GM23338 (cell line): ENCODE data around the gene ERC2. TPM values are rescaled to one million over a fixed set of nuclear protein-coding genes. Genes with fewer than 3 reads are reported as not detected.

ENCODE experiments used
- ATAC-seq: fragments of 200-7000 bp; cut with Tn5 transposase; 3 replicates; pipeline ENCODE4 v1.9.1; 2020
- DNase-seq: peaks from one replicate; pipeline ENCODE4 v3.0.0-alpha.2; 2015; ENCODE audit warnings: low spot score
- H2AFZ ChIP-seq: fragments of 200-600 bp; sonication (generic); 2 replicates; pipeline ENCODE4 v1.8.0; 2016; ENCODE audit warnings: antibody characterized with exemption, mild to moderate bottlenecking, moderate library complexity
- H3F3A ChIP-seq: fragments of 200-600 bp; sonication (generic); replicated peaks from 2 replicates; pipeline ENCODE4 v1.8.0; 2017; ENCODE audit warnings: antibody characterized with exemption, mixed run types, low read depth
- H3K27ac ChIP-seq: fragments of 200-600 bp; sonication (generic); 2 replicates; pipeline ENCODE4 v1.6.1; 2016; ENCODE audit warnings: low read depth
- H3K27me3 ChIP-seq: fragments of 200-600 bp; sonication (generic); 2 replicates; pipeline ENCODE4 v1.8.0; 2016; ENCODE audit warnings: mild to moderate bottlenecking, mixed run types, moderate library complexity; ENCODE audit not compliant: insufficient read depth
- H3K36me3 ChIP-seq: fragments of 200-600 bp; sonication (generic); 2 replicates; pipeline ENCODE4 v1.8.0; 2016; ENCODE audit warnings: mild to moderate bottlenecking; ENCODE audit not compliant: insufficient read depth
- H3K4me1 ChIP-seq: fragments of 200-600 bp; sonication (generic); 2 replicates; pipeline ENCODE4 v1.8.0; 2016; ENCODE audit warnings: mild to moderate bottlenecking, moderate library complexity; ENCODE audit not compliant: insufficient read depth
- H3K4me2 ChIP-seq: fragments of 200-600 bp; sonication (generic); 2 replicates; pipeline ENCODE4 v1.7.1; 2017; ENCODE audit warnings: mixed run types
- H3K4me3 ChIP-seq: fragments of 200-600 bp; sonication (generic); 2 replicates; pipeline ENCODE4 v1.6.1; 2016; ENCODE audit warnings: mixed run types
- H3K79me2 ChIP-seq: fragments of 200-600 bp; sonication (generic); replicated peaks from 2 replicates; pipeline ENCODE4 v1.8.0; 2017; ENCODE audit warnings: mild to moderate bottlenecking; ENCODE audit not compliant: insufficient read depth
- H3K9me2 ChIP-seq: fragments of 200-600 bp; sonication (generic); 2 replicates; pipeline ENCODE4 v1.8.0; 2017; ENCODE audit not compliant: insufficient read depth
- H4K20me1 ChIP-seq: fragments of 200-600 bp; sonication (generic); replicated peaks from 2 replicates; pipeline ENCODE4 v1.8.0; 2017; ENCODE audit warnings: mild to moderate bottlenecking; ENCODE audit not compliant: insufficient read depth
- H3K27ac Mint-ChIP-seq: 2 replicates; pipeline ENCODE4 v1.8.0; 2020; ENCODE audit warnings: inconsistent platforms, mild to moderate bottlenecking, moderate library complexity, mixed read lengths
- H3K27me3 Mint-ChIP-seq: 3 replicates; pipeline ENCODE4 v1.8.0; 2022; ENCODE audit warnings: low read depth, mild to moderate bottlenecking, moderate library complexity, mixed read lengths, inconsistent platforms; ENCODE audit not compliant: insufficient read depth, poor library complexity
- H3K36me3 Mint-ChIP-seq: 3 replicates; pipeline ENCODE4 v1.8.0; 2021; ENCODE audit warnings: low read depth, mild to moderate bottlenecking, inconsistent platforms, moderate library complexity, mixed read lengths
- H3K4me1 Mint-ChIP-seq: 3 replicates; pipeline ENCODE4 v1.8.0; 2020; ENCODE audit warnings: mild to moderate bottlenecking, inconsistent platforms, mixed read lengths
- H3K4me3 Mint-ChIP-seq: 3 replicates; pipeline ENCODE4 v1.8.0; 2021; ENCODE audit warnings: moderate library complexity, mild to moderate bottlenecking, inconsistent platforms, mixed read lengths
- H3K9me3 Mint-ChIP-seq: 3 replicates; pipeline ENCODE4 v1.8.0; 2020; ENCODE audit warnings: moderate library complexity, mild to moderate bottlenecking, inconsistent platforms, mixed read lengths
- STAT1 ChIP-seq: IDR thresholded peaks from one replicate; pipeline ENCODE4 v1.6.1; 2016; ENCODE audit warnings: antibody characterized with exemption; ENCODE audit not compliant: unreplicated experiment
- polyA plus RNA-seq: library from polyadenylated mRNA; unstranded; fragments of >200 nt; fragmentation: Nextera tagmentation; extraction: Ambion mirVana; gene quantifications from 2 replicates; pipeline ENCODE4 v1.2.1, GENCODE V29; 2016
- total RNA-seq: library from RNA; depleted of rRNA; stranded (reverse); fragments of >200 nt; shearing (Covaris generic); gene quantifications from 2 replicates; pipeline ENCODE4 v1.2.3, GENCODE V29; 2014
- TF ChIP-seq, protein P1 (sequence below): fragments of 250-450 bp; sonication (Bioruptor Pico); IDR thresholded peaks from 2 replicates; pipeline ENCODE4 v1.5.0; 2020; ENCODE audit warnings: mild to moderate bottlenecking, moderate library complexity
- TF ChIP-seq, protein P2 (sequence below), 2 experiments: fragments of 200-600 bp in 1 of 2; sonication (generic) in 1 of 2; conservative IDR thresholded peaks; 2 replicates each; pipeline versions ENCODE4 v1.5.1 to v1.6.1; 2016 to 2017; ENCODE audit warnings: antibody characterized with exemption in 2 of 2, low read depth in 2 of 2, mild to moderate bottlenecking in 2 of 2, moderate library complexity in 1 of 2
- TF ChIP-seq, protein P3 (sequence below): IDR thresholded peaks from 2 replicates; pipeline ENCODE4 v1.6.1; 2016; ENCODE audit warnings: antibody characterized with exemption

Gene ERC2
- total and polyA plus RNA-seq, 2 experiments from 2014 or later: 11.8 to 13.7 TPM

DNA sequence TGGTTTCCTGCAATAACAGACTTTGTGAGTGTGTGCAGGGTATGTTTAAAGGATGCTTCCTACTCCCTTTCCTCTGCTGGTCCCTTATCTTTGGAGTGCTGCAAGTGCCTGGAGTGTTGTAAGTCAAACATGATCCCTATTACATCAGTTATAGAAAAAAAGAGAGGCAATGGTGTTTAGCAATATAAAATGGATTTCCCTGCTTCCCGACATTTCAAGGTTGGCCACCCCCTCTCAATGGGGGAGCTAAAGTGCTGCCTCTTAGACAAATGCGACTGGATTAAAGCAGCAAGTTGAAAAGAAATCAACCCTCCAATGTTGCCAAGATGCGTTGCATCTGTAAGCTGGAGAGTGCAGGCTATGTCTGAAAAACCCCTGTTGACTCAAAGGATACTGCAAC lies 778.1 kb downstream of the ERC2 start (continued):
- TF ChIP-seq, protein P1, sequence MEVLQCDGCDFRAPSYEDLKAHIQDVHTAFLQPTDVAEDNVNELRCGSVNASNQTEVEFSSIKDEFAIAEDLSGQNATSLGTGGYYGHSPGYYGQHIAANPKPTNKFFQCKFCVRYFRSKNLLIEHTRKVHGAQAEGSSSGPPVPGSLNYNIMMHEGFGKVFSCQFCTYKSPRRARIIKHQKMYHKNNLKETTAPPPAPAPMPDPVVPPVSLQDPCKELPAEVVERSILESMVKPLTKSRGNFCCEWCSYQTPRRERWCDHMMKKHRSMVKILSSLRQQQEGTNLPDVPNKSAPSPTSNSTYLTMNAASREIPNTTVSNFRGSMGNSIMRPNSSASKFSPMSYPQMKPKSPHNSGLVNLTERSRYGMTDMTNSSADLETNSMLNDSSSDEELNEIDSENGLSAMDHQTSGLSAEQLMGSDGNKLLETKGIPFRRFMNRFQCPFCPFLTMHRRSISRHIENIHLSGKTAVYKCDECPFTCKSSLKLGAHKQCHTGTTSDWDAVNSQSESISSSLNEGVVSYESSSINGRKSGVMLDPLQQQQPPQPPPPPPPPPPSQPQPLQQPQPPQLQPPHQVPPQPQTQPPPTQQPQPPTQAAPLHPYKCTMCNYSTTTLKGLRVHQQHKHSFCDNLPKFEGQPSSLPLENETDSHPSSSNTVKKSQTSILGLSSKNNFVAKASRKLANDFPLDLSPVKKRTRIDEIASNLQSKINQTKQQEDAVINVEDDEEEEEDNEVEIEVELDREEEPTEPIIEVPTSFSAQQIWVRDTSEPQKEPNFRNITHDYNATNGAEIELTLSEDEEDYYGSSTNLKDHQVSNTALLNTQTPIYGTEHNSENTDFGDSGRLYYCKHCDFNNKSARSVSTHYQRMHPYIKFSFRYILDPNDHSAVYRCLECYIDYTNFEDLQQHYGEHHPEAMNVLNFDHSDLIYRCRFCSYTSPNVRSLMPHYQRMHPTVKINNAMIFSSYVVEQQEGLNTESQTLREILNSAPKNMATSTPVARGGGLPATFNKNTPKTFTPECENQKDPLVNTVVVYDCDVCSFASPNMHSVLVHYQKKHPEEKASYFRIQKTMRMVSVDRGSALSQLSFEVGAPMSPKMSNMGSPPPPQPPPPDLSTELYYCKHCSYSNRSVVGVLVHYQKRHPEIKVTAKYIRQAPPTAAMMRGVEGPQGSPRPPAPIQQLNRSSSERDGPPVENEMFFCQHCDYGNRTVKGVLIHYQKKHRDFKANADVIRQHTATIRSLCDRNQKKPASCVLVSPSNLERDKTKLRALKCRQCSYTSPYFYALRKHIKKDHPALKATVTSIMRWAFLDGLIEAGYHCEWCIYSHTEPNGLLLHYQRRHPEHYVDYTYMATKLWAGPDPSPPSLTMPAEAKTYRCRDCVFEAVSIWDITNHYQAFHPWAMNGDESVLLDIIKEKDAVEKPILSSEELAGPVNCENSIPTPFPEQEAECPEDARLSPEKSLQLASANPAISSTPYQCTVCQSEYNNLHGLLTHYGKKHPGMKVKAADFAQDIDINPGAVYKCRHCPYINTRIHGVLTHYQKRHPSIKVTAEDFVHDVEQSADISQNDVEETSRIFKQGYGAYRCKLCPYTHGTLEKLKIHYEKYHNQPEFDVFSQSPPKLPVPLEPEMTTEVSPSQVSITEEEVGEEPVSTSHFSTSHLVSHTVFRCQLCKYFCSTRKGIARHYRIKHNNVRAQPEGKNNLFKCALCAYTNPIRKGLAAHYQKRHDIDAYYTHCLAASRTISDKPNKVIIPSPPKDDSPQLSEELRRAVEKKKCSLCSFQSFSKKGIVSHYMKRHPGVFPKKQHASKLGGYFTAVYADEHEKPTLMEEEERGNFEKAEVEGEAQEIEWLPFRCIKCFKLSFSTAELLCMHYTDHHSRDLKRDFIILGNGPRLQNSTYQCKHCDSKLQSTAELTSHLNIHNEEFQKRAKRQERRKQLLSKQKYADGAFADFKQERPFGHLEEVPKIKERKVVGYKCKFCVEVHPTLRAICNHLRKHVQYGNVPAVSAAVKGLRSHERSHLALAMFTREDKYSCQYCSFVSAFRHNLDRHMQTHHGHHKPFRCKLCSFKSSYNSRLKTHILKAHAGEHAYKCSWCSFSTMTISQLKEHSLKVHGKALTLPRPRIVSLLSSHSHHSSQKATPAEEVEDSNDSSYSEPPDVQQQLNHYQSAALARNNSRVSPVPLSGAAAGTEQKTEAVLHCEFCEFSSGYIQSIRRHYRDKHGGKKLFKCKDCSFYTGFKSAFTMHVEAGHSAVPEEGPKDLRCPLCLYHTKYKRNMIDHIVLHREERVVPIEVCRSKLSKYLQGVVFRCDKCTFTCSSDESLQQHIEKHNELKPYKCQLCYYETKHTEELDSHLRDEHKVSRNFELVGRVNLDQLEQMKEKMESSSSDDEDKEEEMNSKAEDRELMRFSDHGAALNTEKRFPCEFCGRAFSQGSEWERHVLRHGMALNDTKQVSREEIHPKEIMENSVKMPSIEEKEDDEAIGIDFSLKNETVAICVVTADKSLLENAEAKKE (CRISPR knock-in tag): no peak
- TF ChIP-seq, protein P2, sequence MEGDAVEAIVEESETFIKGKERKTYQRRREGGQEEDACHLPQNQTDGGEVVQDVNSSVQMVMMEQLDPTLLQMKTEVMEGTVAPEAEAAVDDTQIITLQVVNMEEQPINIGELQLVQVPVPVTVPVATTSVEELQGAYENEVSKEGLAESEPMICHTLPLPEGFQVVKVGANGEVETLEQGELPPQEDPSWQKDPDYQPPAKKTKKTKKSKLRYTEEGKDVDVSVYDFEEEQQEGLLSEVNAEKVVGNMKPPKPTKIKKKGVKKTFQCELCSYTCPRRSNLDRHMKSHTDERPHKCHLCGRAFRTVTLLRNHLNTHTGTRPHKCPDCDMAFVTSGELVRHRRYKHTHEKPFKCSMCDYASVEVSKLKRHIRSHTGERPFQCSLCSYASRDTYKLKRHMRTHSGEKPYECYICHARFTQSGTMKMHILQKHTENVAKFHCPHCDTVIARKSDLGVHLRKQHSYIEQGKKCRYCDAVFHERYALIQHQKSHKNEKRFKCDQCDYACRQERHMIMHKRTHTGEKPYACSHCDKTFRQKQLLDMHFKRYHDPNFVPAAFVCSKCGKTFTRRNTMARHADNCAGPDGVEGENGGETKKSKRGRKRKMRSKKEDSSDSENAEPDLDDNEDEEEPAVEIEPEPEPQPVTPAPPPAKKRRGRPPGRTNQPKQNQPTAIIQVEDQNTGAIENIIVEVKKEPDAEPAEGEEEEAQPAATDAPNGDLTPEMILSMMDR (conservative IDR thresholded peaks at IDR 0.05; ENCODE audit: low read depth in 2 of 2): no peak

DNA sequence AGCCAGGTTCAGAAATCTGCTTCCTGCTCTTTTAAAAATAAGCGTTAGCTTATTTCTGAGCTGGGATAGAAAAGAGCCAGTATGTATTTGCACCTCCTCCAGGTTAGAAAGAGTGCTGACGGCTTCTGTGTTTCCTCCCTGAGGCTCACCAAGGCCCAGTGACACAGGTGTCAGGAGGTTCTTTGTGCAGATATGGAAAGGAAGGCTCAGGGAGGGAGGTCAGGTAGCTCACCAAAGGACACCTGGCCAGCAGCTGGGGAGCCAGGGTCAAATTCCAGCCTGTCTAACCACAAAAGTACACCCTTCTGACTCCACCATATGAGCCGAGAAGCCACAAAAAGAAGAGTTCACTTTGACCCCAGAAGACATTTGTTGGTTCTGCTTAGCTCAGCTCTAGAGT lies 780.1 kb downstream of the ERC2 start:
- no peak overlapping the region for H3K4me3 ChIP-seq
- H3K27me3 ChIP-seq: no peaks in the 10 kb centered on the region
- Mint-ChIP-seq H3K4me1 (peaks cover 55% of the 10 kb centered on the region), H3K27me3 (peaks cover 2% of the 10 kb centered on the region), H3K36me3 (peaks cover 4% of the 10 kb centered on the region; the same call in 1 of the 3 replicates), H3K4me3 (no peak overlapping the region), H3K27ac (peak overlapping the region; percentile 76; the same call in 1 of the 2 replicates), H3K9me3 (no peaks in the 10 kb centered on the region)
- H3F3A ChIP-seq: no peaks in the 10 kb centered on the region
- ATAC-seq (no peak), DNase-seq (no peak)
- H3K4me1 ChIP-seq: peaks cover 32% of the 10 kb centered on the region
- H3K36me3 ChIP-seq: no peaks in the 10 kb centered on the region
- H3K9me2 ChIP-seq: peaks cover 10% of the 10 kb centered on the region
- H4K20me1 ChIP-seq: no peaks in the 10 kb centered on the region
- no peak overlapping the region for H2AFZ ChIP-seq
- H3K27ac ChIP-seq: no peak overlapping the region
- no peak for TF ChIP-seq STAT1
- TF ChIP-seq, protein P3, sequence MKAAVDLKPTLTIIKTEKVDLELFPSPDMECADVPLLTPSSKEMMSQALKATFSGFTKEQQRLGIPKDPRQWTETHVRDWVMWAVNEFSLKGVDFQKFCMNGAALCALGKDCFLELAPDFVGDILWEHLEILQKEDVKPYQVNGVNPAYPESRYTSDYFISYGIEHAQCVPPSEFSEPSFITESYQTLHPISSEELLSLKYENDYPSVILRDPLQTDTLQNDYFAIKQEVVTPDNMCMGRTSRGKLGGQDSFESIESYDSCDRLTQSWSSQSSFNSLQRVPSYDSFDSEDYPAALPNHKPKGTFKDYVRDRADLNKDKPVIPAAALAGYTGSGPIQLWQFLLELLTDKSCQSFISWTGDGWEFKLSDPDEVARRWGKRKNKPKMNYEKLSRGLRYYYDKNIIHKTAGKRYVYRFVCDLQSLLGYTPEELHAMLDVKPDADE: no peak
- no peaks in the 10 kb centered on the region for H3K79me2 ChIP-seq
- H3K4me2 ChIP-seq: no peak overlapping the region
